GM21526 (cell line): ENCODE measurements around the gene CLDN19.
"Not testable (repeated sequence)": the region's sequence is repeated elsewhere in the genome, so short reads cannot be mapped to it uniquely, and the experiment has no call there.

Experiments used
- ATAC-seq: cut with Tn5 transposase; IDR thresholded peaks from one replicate; pipeline ENCODE4 v1.9.1; 2021; ENCODE audit warnings: moderate library complexity; ENCODE audit not compliant: unreplicated experiment, low FRiP score

The CLDN19 gene

GRCh38 chr1:42761567-42761966, 21.5 kb upstream of the CLDN19 start:
- ATAC-seq, result no peak

DNA sequence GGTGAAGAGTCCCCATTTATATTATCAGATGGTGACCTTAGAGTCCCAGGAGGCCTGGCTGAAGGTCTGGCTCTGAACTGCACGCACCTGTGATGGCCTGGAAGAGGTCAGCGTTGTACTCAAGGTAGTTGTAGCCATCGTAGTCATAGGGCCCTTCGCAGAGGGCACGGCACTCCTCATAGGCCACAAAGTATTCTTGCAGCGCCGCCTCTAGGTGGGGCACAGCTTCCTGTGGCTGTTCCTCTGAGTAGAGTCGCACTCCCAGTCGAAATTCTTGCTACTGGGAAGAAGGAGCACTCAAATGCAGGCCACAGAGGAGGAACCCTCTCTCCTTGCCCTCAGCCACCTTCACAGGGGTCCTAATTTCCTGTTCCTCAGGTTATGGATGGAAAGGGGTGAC, 19.1 kb upstream of the CLDN19 start:
- no peak for ATAC-seq

DNA sequence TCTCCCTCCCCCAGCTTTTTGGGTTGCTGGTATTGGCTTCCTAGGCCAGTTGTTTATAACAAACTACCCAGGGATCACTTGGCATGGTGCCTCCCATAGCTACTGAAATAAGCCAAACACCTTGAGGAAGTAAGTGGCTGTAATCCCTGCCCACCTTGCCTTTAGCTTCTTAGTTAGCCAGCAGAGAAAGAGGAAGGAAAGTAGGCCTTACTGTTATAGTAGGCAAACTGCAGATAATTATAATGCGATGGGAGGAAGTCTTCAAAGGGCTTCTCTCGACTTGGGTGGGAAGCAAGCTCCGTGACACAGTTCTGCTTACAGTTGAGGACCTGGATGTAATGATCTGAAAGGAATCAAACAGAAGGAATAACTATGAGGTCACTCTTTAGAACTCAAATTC, 18.6 kb upstream of the CLDN19 start:
- no peak for ATAC-seq

GRCh38 chr1:42757892-42758275, 17.8 kb upstream of the CLDN19 start:
- ATAC-seq, result no peak

GRCh38 chr1:42756956-42757891, 17.2 kb upstream of the CLDN19 start:
- no peak for ATAC-seq

DNA sequence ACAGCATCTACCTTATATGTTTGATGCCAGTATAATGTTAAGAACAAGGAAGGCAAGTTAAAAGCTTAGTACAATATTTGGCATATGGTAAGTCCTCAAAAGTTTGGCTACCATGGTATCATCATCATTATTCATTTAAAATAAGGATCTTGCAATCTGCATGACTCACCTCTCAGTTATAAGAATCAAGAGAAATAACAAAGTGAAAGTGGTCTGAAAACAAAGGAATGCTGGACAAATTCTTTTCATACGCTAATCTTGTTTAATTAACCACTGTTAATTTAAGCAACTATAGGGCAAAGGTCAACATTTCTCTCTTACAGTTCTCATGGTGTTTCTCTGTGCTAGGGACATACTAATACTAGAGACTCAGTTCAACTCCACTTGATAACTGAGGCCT, 13.0 kb upstream of the CLDN19 start:
- ATAC-seq, result no peak

DNA sequence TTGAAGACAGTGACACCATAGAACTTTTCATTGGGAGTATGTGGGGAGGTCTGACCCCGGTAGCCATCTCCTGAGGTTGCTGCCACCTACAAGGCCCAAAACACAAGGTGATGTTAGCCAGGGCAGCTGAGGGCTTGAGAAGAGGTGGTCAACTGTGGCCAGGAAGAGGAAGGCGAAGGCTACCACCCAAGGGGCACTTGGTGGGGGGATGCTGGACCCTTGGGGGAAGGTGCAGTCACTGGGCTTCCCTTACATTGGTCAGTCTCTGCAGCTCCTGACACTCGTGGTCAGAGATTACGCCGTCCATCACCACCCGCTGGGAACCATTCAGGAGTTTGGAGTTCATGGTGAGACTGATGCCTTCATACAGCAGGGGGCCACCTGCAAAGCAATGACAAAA, 12.2 kb upstream of the CLDN19 start:
- no peak for ATAC-seq

DNA sequence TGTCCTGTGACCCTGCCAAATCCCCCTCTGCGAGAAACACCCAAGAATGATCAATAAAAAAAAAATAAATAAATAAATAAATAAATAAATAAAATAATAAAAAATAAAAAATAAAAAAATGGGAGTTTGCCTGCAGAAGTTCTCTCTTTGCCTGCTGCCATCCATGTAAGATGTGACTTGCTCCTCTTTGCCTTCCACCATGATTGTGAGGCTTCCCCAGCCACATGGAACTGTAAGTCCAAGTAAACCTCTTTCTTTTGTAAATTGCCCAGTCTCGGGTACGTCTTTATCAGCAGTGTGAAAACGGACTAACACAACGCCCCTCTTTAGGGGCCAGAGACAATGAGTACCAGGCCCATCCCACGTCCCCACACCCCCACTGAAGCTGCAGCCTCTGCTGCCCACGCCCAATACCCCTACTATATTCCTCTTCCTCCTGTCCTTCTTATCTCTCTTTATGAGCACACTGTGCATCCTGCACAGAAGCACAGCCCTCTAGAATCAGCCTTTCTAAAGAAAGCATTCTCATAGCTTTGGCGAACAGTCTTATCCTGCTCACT, 11.6 kb upstream of the CLDN19 start:
- ATAC-seq, result not testable (repeated sequence)

DNA sequence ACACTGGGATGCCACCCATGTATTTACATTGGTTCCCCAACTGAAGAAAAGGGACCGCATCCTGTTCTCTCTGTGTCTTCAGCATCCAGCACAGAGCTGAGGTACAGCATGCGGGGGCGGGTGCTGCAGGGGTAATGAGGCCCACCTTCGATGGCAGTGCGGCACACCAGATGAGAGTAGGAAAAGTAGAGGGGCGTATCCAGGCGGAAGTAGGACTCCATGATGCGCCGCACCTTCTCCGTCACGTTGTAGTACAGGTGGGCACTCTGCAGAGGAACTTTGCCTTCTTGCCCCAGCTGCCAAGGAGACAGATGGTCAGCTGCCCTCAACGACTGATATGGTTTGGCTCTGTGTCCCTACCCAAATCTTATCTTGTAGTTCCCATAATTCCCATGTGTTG, 10.0 kb upstream of the CLDN19 start:
- ATAC-seq, result no peak

DNA sequence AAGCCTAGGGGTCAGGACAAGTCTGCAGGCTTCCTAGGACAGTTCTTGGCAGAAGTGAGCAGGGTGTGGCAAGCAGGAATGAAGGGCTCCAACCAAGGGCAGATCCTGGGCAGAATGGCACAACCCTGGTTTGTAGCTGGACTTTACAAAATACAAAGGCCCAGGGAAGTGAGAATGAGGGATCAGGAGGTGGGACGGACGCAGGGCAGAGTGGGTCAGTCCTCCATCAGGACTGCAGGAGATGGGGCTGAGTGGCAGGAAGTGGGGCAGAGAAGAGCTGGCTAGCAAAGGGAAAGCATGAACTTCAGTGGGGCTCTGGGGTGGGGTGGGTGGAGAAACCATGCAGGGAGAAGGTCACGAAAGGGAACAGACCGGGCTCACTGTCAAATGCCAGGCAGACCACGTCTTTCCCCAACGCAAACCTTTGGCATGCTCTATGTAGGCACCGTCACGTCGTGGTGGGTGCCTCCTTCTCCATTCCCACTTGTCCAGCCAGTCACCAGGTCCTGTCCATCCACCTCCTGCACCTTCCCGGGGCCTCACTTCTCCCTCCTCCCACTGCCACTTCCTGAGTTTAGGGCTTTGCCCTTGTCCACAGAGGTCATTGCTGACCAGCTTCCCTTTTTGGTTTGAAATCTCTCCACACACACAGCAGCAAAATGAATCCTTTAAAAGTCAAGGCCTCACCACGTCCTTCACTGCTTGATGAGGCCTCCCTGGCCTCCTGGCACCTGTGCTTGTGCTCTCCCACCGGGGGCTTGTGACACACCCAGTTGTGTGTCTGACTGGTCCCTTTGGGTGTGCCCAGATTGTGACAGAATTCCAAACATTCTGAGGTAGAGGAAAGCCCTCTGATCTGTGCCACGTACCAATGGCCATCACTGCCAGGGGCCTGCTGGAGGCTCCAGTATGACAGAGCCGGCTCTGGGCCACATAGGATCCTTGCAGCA, 8.7 kb upstream of the CLDN19 start:
- ATAC-seq, result no peak

DNA sequence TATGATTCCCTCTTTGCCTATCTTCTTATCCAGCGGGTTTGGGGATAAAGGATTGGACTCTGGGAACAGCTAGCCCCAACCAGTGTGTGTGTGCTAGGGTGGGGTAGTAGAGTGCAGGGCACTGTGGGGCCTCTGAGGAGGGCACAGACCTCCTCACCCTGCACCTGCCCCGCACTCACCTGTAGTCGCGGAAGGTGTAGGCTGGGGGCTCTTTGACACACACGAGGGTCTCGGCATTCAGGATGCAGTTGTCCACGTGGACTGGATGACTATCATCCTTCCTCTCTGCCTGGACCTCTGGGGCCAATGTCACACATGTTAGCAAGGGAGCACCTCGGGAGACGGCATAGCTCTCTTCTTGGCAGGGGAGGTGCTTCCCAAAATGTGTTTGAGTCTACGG, 8.0 kb upstream of the CLDN19 start:
- no peak for ATAC-seq

- ATAC-seq, result no peak
Measured at GRCh38 chr1:42747125-42747524, 7.1 kb upstream of the CLDN19 start.

DNA sequence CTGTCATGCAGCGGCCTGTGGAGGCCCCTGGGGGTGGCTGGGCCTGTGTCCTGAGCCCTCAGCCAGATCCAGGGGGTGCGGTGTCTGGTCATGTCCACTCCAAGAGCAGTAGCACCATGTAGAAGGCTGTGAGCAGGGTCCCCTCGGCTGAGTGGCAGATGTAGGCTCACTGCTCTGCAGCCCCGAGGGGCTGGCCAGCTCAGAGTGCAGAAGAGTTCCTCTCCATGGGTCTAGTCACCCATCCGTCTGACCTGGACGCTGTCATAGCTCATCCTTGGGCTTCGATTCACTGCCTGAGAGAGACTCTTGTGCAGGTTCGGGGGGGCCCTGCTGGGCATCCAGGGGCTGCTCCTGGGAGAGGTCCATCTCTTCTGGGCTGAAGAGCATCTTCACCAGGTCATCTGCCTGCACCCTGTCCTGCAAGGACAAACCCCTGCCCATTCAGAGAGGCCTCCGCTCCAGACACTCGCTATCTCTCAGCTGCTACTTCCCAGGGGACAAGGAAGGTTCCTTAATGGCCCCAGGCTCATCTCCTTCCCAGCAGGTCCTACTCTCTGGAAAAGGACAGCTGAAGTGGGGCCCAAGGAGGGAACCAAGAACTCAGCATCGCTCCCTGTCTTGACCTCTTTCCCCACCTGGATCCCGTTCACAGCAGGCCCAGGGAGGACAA, 6.5 kb upstream of the CLDN19 start:
- ATAC-seq, result no peak

GRCh38 chr1:42745851-42746250, 5.8 kb upstream of the CLDN19 start:
- no peak for ATAC-seq

DNA sequence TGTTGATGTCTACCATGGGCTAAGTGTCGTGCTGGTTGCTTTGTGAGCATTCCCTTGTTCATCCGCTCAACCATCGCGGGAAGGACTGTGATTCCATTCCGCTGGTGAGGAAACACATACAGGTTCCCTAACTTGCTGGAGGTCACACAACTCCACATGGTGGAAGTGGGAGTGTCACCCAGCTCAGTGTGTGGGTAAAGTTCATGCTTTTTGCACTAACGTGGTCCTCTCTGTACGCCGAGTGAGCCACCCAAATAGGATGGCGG, 4.0 kb upstream of the CLDN19 start:
- no peak for ATAC-seq

DNA sequence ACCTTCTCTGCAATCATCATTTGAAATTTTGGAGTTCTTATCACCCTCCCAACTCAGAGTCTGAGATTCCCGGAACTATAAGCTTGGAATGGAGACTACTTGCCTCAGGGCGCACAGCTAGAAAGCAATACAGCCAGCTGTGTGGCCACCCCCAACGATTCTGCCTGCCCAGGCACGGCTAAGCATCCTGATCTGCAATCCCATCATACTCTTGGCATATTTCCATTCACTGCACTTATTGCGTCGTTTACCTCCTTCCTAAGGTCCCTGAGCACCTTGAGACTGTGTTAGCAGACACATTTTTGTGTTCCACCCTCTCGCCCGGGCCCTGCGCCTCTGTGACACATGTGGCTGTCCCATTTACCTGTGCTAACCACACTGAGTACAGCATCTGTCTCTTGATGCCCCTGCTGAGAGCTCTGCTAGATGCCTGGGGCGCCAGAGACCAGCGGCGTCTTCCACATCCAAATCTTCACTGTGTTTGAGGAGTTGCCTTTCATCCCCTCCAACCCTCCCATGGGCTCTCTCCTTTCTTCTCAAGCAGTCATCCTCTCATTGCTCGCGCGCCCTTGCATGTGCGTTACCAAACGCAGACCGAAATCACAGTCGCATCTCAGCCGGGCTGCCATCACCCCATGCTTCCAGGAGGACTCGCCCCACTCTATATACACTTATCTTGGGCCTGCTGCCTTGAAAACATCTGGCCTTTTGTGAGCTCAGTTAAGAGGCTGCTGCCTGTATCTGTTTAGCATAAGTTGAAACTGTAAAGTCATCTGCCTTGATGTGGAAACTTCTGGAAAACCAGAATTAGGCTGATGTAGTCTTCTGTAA, 3.5 kb upstream of the CLDN19 start:
- ATAC-seq, result no peak

DNA sequence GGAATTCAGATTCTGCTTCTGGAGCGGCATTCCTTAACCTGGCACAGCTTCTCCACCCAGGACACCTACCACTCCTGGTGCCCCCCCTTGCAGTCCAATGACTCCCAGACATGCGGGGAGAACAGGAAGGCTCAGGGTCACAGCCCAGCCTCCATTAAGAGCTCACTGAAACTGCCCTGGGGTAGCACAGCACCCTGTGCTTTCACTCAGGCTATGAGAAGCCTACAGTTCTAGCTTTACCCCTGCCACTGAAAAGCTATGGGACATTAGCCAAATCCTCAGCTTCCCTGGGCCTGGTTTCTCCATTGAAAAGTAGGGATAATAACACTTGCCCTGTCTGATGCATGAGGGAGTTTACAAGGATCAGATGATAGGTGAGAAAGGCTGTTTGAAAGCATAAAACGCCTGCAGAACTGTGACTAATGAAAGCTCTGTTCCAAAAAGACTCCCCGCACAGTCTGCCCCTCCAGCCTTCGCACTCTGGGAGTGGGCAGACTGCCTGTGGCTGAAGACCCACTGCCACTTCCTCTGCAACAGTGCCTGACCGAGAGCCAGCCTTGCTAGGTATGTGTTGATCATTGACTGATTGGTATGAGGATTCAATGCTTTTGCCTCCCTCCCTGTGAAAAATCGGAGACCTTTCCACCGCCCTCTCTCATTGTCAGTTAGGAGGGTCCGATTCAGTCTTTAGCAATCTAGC, 2.7 kb upstream of the CLDN19 start:
- no peak for ATAC-seq

DNA sequence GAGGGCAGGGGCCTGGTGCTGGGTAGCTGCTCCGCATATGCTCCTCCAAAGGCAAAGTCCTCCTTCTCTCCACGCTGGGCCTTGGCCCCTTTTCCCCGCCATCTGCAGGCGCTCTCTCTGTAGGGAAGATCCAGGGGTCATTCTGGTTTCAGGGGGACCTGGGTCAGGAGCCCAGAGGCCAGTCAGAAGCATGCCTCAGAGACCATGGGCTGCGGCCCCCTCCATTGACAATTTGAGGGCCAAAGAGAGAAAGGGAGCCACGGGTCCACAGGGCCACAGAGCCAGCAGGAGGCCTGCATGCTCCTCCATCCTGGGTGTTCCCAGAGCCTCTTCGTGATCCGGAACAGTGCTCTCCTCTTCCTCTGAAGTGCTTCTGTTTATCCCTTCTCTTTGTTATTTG, 2.1 kb upstream of the CLDN19 start:
- no peak for ATAC-seq

DNA sequence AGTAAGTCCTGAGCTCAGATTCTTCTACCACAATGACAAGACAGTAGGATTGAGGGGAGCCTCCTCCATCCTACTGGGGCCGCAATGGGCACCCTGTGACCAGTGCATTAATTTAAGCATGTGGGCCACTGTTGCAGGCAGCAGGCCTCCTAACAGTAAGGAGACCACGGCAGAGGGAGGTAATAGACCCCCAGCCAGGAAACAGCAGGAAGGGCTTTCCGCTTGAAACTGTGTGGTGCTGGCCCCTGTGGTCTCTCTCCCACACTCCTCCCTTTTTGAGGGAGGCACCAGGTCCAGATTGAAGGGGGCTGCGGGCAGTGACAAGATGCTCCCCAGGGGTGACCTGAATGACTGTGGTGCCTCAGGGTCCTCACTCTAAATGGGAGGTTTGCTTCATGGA, 1.7 kb upstream of the CLDN19 start:
- no peak for ATAC-seq
